WTC11 (cell line): ENCODE results near the gene PSEN1. TPM values are rescaled to one million over a fixed set of nuclear protein-coding genes. Genes with fewer than 3 reads are reported as not detected.

Source experiments
- ATAC-seq: fragments of 200-7000 bp; cut with Tn5 transposase; 2 replicates; pipeline ENCODE4 v1.10.0; 2021; ENCODE audit warnings: mild to moderate bottlenecking, moderate library complexity
- CTCF ChIA-PET: fragments of 300-600 bp; sonication (Branson Sonifier 250); formaldehyde crosslinking; loops from one replicate; lab custom pipeline; 2021; ENCODE audit warnings: antibody characterized with exemption; lab: Charles Lee
- POLR2A ChIA-PET: fragments of 350-600 bp; sonication (Branson Sonifier 250); formaldehyde crosslinking; loops from one replicate; lab custom pipeline; 2021; ENCODE audit warnings: antibody characterized with exemption; lab: Charles Lee
- DNase-seq: peaks from one replicate; pipeline ENCODE4 v3.0.0; 2021; ENCODE audit warnings: low spot score
- H3K27ac Mint-ChIP-seq: 2 replicates; pipeline ENCODE4 v1.8.0; 2021; ENCODE audit warnings: mixed read lengths
- H3K27me3 Mint-ChIP-seq: 2 replicates; pipeline ENCODE4 v1.8.0; 2021; ENCODE audit warnings: low read depth, mild to moderate bottlenecking, moderate library complexity, mixed read lengths
- H3K36me3 Mint-ChIP-seq: 2 replicates; pipeline ENCODE4 v1.8.0; 2021; ENCODE audit warnings: mixed read lengths
- H3K4me1 Mint-ChIP-seq: 2 replicates; pipeline ENCODE4 v1.8.0; 2022; ENCODE audit warnings: mixed read lengths
- H3K4me3 Mint-ChIP-seq: 2 replicates; pipeline ENCODE4 v1.8.0; 2021; ENCODE audit warnings: mild to moderate bottlenecking, moderate library complexity, mixed read lengths
- H3K9me3 Mint-ChIP-seq: 2 replicates; pipeline ENCODE4 v1.8.0; 2021; ENCODE audit warnings: mixed read lengths
- NFYB ChIP-seq: sonication (generic); formaldehyde crosslinking; conservative IDR thresholded peaks from 2 replicates; pipeline ENCODE4 v1.8.0; 2022; ENCODE audit warnings: low read depth, missing genetic modification reagents
- NR1H2 ChIP-seq: sonication (generic); formaldehyde crosslinking; IDR thresholded peaks from 2 replicates; pipeline ENCODE4 v1.9.0; 2021; ENCODE audit warnings: mild to moderate bottlenecking, moderate library complexity, missing genetic modification reagents
- OVOL2 ChIP-seq: fragments of 250-450 bp; sonication (Bioruptor Pico); IDR thresholded peaks from 2 replicates; pipeline ENCODE4 v1.9.0; 2021; ENCODE audit warnings: mild to moderate bottlenecking, borderline replicate concordance
- RELA ChIP-seq: sonication (generic); formaldehyde crosslinking; IDR thresholded peaks from 2 replicates; pipeline ENCODE4 v1.8.1; 2022; ENCODE audit warnings: missing genetic modification reagents, mild to moderate bottlenecking, borderline replicate concordance
- SMAD3 ChIP-seq: sonication (generic); formaldehyde crosslinking; IDR thresholded peaks from 2 replicates; pipeline ENCODE4 v1.8.0; 2022; ENCODE audit warnings: missing genetic modification reagents, mild to moderate bottlenecking, borderline replicate concordance
- SMAD4 ChIP-seq: sonication (generic); formaldehyde crosslinking; IDR thresholded peaks from 2 replicates; pipeline ENCODE4 v1.8.0; 2022; ENCODE audit warnings: mild to moderate bottlenecking, missing genetic modification reagents
- SOX15 ChIP-seq: fragments of 250-450 bp; sonication (Bioruptor Pico); IDR thresholded peaks from 2 replicates; pipeline ENCODE4 v1.9.0; 2021; ENCODE audit warnings: mild to moderate bottlenecking
- ZNF138 ChIP-seq: sonication (generic); formaldehyde crosslinking; conservative IDR thresholded peaks from 2 replicates; pipeline ENCODE4 v1.8.1; 2022; ENCODE audit warnings: mild to moderate bottlenecking, moderate library complexity, missing genetic modification reagents
- total RNA-seq: library from RNA; stranded (reverse); gene quantifications from 3 replicates; pipeline ENCODE4 v1.2.3, GENCODE V29; 2021
- TF ChIP-seq, protein P1 (sequence below): sonication (generic); formaldehyde crosslinking; IDR thresholded peaks from 2 replicates; pipeline ENCODE4 v1.8.0; 2022; ENCODE audit warnings: missing genetic modification reagents
- TF ChIP-seq, protein P2 (sequence below): sonication (generic); formaldehyde crosslinking; conservative IDR thresholded peaks from 2 replicates; pipeline ENCODE4 v1.8.1; 2022; ENCODE audit warnings: mild to moderate bottlenecking, missing genetic modification reagents
- TF ChIP-seq, protein P3 (sequence below): sonication (generic); formaldehyde crosslinking; IDR thresholded peaks from 2 replicates; pipeline ENCODE4 v1.8.1; 2022; ENCODE audit warnings: mild to moderate bottlenecking, moderate library complexity, missing genetic modification reagents
- TF ChIP-seq, protein P4 (sequence below): sonication (generic); formaldehyde crosslinking; IDR thresholded peaks from 2 replicates; pipeline ENCODE4 v1.8.0; 2022; ENCODE audit warnings: mild to moderate bottlenecking, missing genetic modification reagents
- TF ChIP-seq, protein P5 (sequence below): sonication (generic); formaldehyde crosslinking; IDR thresholded peaks from 2 replicates; pipeline ENCODE4 v1.8.1; 2022; ENCODE audit warnings: low read depth, mild to moderate bottlenecking, moderate library complexity, missing genetic modification reagents, borderline replicate concordance
- TF ChIP-seq, protein P6 (sequence below): sonication (generic); formaldehyde crosslinking; IDR thresholded peaks from 2 replicates; pipeline ENCODE4 v1.8.1; 2023; ENCODE audit warnings: mild to moderate bottlenecking, missing genetic modification reagents
- TF ChIP-seq, protein P7 (sequence below): fragments of 250-450 bp; sonication (Bioruptor Pico); IDR thresholded peaks from 2 replicates; pipeline ENCODE4 v1.9.0; 2021; ENCODE audit warnings: mild to moderate bottlenecking
- TF ChIP-seq, protein P8 (sequence below): sonication (generic); formaldehyde crosslinking; IDR thresholded peaks from 2 replicates; pipeline ENCODE4 v1.8.0; 2022; ENCODE audit warnings: mild to moderate bottlenecking, missing genetic modification reagents
- TF ChIP-seq, protein P9 (sequence below): fragments of 250-450 bp; sonication (Bioruptor Pico); IDR thresholded peaks from 2 replicates; pipeline ENCODE4 v2.1.2; 2022; ENCODE audit warnings: mild to moderate bottlenecking, moderate library complexity

Gene PSEN1
- total RNA-seq, 1 experiment from 2014 or later = 26.6 TPM

DNA sequence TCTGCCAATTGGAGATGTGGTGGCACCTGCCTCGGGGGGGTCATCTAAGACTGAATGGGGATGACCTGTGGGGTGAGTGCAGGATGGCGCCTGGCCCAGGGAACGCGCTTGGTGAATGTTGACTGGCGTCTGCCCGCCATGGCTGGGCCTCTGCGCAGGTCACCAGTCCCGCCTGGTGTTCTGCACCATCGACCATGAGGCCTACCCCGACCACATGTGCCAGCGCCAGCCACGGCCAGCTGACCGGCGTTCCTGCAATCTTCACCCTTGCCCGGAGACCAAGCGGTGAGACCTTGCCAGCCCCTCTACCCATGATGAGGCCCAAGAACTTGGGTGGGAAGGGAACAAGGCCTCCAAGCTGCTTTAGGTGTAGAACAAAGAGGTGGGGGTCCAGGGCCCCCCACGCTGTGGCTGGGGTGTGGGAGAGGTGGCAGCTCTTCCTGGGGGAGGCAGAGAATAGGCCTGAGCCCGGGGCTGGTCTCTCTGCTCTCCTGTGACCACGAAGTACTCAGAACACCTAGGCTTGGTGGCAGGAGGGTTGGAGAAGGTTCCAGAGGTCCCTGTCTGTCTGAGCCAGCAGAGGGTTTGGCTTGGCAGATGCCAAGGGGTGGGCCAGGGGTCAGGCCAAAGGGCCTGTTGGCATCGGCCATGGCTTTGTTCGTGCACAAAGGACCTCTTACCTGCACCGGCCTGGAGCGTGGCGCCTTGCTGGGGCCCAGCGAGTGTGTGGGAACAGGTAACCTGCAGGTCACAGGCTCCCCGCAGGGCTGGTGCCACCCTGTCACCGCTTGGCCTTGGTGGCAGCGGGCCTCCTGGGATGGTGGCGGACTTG is 116.4 kb downstream of the PSEN1 start (continued):
- TF ChIP-seq, protein P1, sequence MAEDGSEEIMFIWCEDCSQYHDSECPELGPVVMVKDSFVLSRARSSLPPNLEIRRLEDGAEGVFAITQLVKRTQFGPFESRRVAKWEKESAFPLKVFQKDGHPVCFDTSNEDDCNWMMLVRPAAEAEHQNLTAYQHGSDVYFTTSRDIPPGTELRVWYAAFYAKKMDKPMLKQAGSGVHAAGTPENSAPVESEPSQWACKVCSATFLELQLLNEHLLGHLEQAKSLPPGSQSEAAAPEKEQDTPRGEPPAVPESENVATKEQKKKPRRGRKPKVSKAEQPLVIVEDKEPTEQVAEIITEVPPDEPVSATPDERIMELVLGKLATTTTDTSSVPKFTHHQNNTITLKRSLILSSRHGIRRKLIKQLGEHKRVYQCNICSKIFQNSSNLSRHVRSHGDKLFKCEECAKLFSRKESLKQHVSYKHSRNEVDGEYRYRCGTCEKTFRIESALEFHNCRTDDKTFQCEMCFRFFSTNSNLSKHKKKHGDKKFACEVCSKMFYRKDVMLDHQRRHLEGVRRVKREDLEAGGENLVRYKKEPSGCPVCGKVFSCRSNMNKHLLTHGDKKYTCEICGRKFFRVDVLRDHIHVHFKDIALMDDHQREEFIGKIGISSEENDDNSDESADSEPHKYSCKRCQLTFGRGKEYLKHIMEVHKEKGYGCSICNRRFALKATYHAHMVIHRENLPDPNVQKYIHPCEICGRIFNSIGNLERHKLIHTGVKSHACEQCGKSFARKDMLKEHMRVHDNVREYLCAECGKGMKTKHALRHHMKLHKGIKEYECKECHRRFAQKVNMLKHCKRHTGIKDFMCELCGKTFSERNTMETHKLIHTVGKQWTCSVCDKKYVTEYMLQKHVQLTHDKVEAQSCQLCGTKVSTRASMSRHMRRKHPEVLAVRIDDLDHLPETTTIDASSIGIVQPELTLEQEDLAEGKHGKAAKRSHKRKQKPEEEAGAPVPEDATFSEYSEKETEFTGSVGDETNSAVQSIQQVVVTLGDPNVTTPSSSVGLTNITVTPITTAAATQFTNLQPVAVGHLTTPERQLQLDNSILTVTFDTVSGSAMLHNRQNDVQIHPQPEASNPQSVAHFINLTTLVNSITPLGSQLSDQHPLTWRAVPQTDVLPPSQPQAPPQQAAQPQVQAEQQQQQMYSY (CRISPR knock-in tag) = no peak

DNA sequence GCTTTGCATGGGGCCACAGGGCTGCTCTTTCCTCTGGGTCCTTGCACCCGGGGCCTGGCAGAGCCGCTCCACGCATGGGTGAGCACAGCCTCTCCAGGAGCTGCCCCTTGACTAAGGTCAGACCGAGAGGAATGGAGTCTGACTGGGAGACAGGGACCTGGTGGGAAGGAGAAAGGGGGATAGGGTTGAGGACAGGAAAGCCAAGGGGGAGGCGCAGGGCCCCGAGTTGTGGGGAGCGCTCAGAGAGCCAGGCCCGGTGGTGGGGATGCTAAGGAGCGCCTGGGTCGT is 117.0 kb downstream of the PSEN1 start:
- POLR2A ChIA-PET = no interaction called here
- DNase-seq (no peak), ATAC-seq (no peak)
- H3K27ac Mint-ChIP-seq = no peak overlapping the region
- no peak overlapping the region for H3K4me3 Mint-ChIP-seq
- CTCF ChIA-PET = no interaction called here
- H3K9me3 Mint-ChIP-seq = no peaks in the 10 kb centered on the region
- no peak for TF ChIP-seq SOX15
- TF ChIP-seq NR1H2 = no peak
- TF ChIP-seq, protein P2, sequence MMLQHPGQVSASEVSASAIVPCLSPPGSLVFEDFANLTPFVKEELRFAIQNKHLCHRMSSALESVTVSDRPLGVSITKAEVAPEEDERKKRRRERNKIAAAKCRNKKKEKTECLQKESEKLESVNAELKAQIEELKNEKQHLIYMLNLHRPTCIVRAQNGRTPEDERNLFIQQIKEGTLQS = no peak
- TF ChIP-seq, protein P3, sequence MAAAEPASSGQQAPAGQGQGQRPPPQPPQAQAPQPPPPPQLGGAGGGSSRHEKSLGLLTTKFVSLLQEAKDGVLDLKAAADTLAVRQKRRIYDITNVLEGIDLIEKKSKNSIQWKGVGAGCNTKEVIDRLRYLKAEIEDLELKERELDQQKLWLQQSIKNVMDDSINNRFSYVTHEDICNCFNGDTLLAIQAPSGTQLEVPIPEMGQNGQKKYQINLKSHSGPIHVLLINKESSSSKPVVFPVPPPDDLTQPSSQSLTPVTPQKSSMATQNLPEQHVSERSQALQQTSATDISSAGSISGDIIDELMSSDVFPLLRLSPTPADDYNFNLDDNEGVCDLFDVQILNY (CRISPR knock-in tag) = no peak
- no peak for TF ChIP-seq SMAD3 (CRISPR knock-in tag)
- TF ChIP-seq, protein P4, sequence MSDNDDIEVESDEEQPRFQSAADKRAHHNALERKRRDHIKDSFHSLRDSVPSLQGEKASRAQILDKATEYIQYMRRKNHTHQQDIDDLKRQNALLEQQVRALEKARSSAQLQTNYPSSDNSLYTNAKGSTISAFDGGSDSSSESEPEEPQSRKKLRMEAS (CRISPR knock-in tag) = no peak
- TF ChIP-seq, protein P5, sequence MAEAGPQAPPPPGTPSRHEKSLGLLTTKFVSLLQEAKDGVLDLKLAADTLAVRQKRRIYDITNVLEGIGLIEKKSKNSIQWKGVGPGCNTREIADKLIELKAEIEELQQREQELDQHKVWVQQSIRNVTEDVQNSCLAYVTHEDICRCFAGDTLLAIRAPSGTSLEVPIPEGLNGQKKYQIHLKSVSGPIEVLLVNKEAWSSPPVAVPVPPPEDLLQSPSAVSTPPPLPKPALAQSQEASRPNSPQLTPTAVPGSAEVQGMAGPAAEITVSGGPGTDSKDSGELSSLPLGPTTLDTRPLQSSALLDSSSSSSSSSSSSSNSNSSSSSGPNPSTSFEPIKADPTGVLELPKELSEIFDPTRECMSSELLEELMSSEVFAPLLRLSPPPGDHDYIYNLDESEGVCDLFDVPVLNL (CRISPR knock-in tag) = no peak
- TF ChIP-seq NFYB (CRISPR knock-in tag) = no peak
- TF ChIP-seq, protein P6, sequence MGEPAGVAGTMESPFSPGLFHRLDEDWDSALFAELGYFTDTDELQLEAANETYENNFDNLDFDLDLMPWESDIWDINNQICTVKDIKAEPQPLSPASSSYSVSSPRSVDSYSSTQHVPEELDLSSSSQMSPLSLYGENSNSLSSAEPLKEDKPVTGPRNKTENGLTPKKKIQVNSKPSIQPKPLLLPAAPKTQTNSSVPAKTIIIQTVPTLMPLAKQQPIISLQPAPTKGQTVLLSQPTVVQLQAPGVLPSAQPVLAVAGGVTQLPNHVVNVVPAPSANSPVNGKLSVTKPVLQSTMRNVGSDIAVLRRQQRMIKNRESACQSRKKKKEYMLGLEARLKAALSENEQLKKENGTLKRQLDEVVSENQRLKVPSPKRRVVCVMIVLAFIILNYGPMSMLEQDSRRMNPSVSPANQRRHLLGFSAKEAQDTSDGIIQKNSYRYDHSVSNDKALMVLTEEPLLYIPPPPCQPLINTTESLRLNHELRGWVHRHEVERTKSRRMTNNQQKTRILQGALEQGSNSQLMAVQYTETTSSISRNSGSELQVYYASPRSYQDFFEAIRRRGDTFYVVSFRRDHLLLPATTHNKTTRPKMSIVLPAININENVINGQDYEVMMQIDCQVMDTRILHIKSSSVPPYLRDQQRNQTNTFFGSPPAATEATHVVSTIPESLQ (CRISPR knock-in tag) = no peak
- TF ChIP-seq, protein P7, sequence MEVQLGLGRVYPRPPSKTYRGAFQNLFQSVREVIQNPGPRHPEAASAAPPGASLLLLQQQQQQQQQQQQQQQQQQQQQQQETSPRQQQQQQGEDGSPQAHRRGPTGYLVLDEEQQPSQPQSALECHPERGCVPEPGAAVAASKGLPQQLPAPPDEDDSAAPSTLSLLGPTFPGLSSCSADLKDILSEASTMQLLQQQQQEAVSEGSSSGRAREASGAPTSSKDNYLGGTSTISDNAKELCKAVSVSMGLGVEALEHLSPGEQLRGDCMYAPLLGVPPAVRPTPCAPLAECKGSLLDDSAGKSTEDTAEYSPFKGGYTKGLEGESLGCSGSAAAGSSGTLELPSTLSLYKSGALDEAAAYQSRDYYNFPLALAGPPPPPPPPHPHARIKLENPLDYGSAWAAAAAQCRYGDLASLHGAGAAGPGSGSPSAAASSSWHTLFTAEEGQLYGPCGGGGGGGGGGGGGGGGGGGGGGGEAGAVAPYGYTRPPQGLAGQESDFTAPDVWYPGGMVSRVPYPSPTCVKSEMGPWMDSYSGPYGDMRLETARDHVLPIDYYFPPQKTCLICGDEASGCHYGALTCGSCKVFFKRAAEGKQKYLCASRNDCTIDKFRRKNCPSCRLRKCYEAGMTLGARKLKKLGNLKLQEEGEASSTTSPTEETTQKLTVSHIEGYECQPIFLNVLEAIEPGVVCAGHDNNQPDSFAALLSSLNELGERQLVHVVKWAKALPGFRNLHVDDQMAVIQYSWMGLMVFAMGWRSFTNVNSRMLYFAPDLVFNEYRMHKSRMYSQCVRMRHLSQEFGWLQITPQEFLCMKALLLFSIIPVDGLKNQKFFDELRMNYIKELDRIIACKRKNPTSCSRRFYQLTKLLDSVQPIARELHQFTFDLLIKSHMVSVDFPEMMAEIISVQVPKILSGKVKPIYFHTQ = no peak
- TF ChIP-seq, protein P8, sequence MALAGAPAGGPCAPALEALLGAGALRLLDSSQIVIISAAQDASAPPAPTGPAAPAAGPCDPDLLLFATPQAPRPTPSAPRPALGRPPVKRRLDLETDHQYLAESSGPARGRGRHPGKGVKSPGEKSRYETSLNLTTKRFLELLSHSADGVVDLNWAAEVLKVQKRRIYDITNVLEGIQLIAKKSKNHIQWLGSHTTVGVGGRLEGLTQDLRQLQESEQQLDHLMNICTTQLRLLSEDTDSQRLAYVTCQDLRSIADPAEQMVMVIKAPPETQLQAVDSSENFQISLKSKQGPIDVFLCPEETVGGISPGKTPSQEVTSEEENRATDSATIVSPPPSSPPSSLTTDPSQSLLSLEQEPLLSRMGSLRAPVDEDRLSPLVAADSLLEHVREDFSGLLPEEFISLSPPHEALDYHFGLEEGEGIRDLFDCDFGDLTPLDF (CRISPR knock-in tag) = no peak
- no peak for TF ChIP-seq SMAD4 (CRISPR knock-in tag)
- TF ChIP-seq, protein P9, sequence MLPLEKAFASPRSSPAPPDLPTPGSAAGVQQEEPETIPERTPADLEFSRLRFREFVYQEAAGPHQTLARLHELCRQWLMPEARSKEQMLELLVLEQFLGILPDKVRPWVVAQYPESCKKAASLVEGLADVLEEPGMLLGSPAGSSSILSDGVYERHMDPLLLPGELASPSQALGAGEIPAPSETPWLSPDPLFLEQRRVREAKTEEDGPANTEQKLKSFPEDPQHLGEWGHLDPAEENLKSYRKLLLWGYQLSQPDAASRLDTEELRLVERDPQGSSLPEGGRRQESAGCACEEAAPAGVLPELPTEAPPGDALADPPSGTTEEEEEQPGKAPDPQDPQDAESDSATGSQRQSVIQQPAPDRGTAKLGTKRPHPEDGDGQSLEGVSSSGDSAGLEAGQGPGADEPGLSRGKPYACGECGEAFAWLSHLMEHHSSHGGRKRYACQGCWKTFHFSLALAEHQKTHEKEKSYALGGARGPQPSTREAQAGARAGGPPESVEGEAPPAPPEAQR (CRISPR knock-in tag) = no peak
- TF ChIP-seq RELA = no peak
- TF ChIP-seq OVOL2 (CRISPR knock-in tag) = no peak
- no peak for TF ChIP-seq ZNF138
- H3K27me3 Mint-ChIP-seq = no peaks in the 10 kb centered on the region
- no peaks in the 10 kb centered on the region for H3K36me3 Mint-ChIP-seq
- H3K4me1 Mint-ChIP-seq = no peaks in the 10 kb centered on the region
